Adipocyte (in vitro differentiated cells): Measurements from ENCODE around the gene MRPL44.
"Not testable (repeated sequence)": the region's sequence is repeated elsewhere in the genome, so short reads cannot be mapped to it uniquely, and the experiment has no call there.

Experiments
- DNase-seq: peaks from one replicate; pipeline ENCODE4 v3.0.0-alpha.2; 2015; ENCODE audit warnings: low read depth
- H3K27me3 ChIP-seq: replicated peaks from 2 replicates; pipeline ENCODE4 v1.7.0; 2013; ENCODE audit warnings: mild to moderate bottlenecking, low read length, moderate library complexity; ENCODE audit not compliant: control insufficient read depth, insufficient read depth
- H3K36me3 ChIP-seq: 2 replicates; pipeline ENCODE4 v1.7.0; 2013; ENCODE audit warnings: low read length, mild to moderate bottlenecking, moderate library complexity; ENCODE audit not compliant: control insufficient read depth, insufficient read depth, severe bottlenecking
- H3K4me1 ChIP-seq: 2 replicates; pipeline ENCODE4 v1.7.0; 2013; ENCODE audit warnings: mild to moderate bottlenecking, low read length, moderate library complexity; ENCODE audit not compliant: control insufficient read depth, insufficient read depth
- H3K4me3 ChIP-seq: 2 replicates; pipeline ENCODE4 v1.7.0; 2013; ENCODE audit warnings: mild to moderate bottlenecking, low read length, moderate library complexity
- H3K9ac ChIP-seq: 2 replicates; pipeline ENCODE4 v1.7.0; 2013; ENCODE audit warnings: mild to moderate bottlenecking, low read length, moderate library complexity
- H3K9me3 ChIP-seq: 2 replicates; pipeline ENCODE4 v1.7.0; 2013; ENCODE audit warnings: mild to moderate bottlenecking, low read length, moderate library complexity; ENCODE audit not compliant: control insufficient read depth

The MRPL44 gene

GRCh38 chr2:223939438-223939837, 17.8 kb upstream of the MRPL44 start:
- not testable (repeated sequence) for H3K27me3 ChIP-seq, H3K9me3 ChIP-seq, DNase-seq, H3K36me3 ChIP-seq, H3K9ac ChIP-seq, H3K4me3 ChIP-seq
- H3K4me1 ChIP-seq, result peaks cover 51% of the 10 kb centered on the region

GRCh38 chr2:223941579-223942277, 15.5 kb upstream of the MRPL44 start:
- Histone ChIP-seq H3K27me3 (no peaks in the 10 kb centered on the region), H3K36me3 (peaks cover 4% of the 10 kb centered on the region), H3K9me3 (no peaks in the 10 kb centered on the region), H3K4me1 (peaks cover 32% of the 10 kb centered on the region), H3K9ac (peak overlapping the region; percentile 64), H3K4me3 (peak overlapping the region; percentile 71)
- peak; percentile 78 for DNase-seq

GRCh38 chr2:223943135-223943534, 14.1 kb upstream of the MRPL44 start:
- H3K4me3 ChIP-seq, result peak overlapping the region; percentile 85
- no peaks in the 10 kb centered on the region for H3K27me3 ChIP-seq
- H3K36me3 ChIP-seq, result peaks cover 4% of the 10 kb centered on the region

GRCh38 chr2:223943561-223944008, 13.7 kb upstream of the MRPL44 start:
- Histone ChIP-seq H3K4me3 (peak overlapping the region; percentile 85), H3K9ac (peak overlapping the region; percentile 98), H3K27me3 (no peaks in the 10 kb centered on the region), H3K4me1 (peaks cover 23% of the 10 kb centered on the region), H3K9me3 (no peaks in the 10 kb centered on the region), H3K36me3 (peaks cover 4% of the 10 kb centered on the region)
- DNase-seq, result peak; percentile 69

More at GRCh38 chr2:223943135-223943534, 14.1 kb upstream of the MRPL44 start:
- Histone ChIP-seq H3K9ac (peak overlapping the region; percentile 98), H3K9me3 (no peaks in the 10 kb centered on the region), H3K4me1 (peaks cover 23% of the 10 kb centered on the region)
- no peak for DNase-seq

GRCh38 chr2:223944166-223944702, 13.0 kb upstream of the MRPL44 start:
- Histone ChIP-seq H3K4me3 (peak overlapping the region; percentile 85), H3K9ac (peak overlapping the region; percentile 98), H3K4me1 (peaks cover 19% of the 10 kb centered on the region), H3K36me3 (peaks cover 3% of the 10 kb centered on the region), H3K9me3 (no peaks in the 10 kb centered on the region), H3K27me3 (no peaks in the 10 kb centered on the region)
- peak; percentile 63 for DNase-seq

- Histone ChIP-seq H3K36me3 (no peaks in the 10 kb centered on the region), H3K4me3 (peak within 1 kb of the TSS; percentile 85), H3K9me3 (no peaks in the 10 kb centered on the region), H3K9ac (peak within 1 kb of the TSS; percentile 98), H3K27me3 (no peaks in the 10 kb centered on the region), H3K4me1 (peaks cover 16% of the 10 kb centered on the region)
- DNase-seq, result peak; percentile 95
Observed at GRCh38 chr2:223944703-223945531, 12.3 kb upstream of the MRPL44 start, which contains the start of gene WDFY1. Gene WDFY1, minus strand, starts transcription at chr2:223945335. Its CDS starts 51 bp downstream, at chr2:223945284.

- Histone ChIP-seq H3K9me3 (no peaks in the 10 kb centered on the region), H3K27me3 (no peaks in the 10 kb centered on the region), H3K4me1 (peaks cover 16% of the 10 kb centered on the region), H3K36me3 (no peaks in the 10 kb centered on the region), H3K9ac (peak overlapping the region; percentile 98), H3K4me3 (peak overlapping the region; percentile 85)
- no peak for DNase-seq
Observed at GRCh38 chr2:223945755-223946154, 11.5 kb upstream of the MRPL44 start.

- no peaks in the 10 kb centered on the region for H3K27me3 ChIP-seq
- no peak overlapping the region for H3K9ac ChIP-seq
- H3K9me3 ChIP-seq, result no peaks in the 10 kb centered on the region
- H3K4me3 ChIP-seq, result no peak overlapping the region
- H3K4me1 ChIP-seq, result peaks cover 7% of the 10 kb centered on the region
- no peak for DNase-seq
- no peaks in the 10 kb centered on the region for H3K36me3 ChIP-seq
Observed at GRCh38 chr2:223947711-223948205, 9.5 kb upstream of the MRPL44 start.

GRCh38 chr2:223949241-223949840, 7.9 kb upstream of the MRPL44 start:
- Histone ChIP-seq H3K4me3 (no peak overlapping the region), H3K9ac (no peak overlapping the region), H3K36me3 (no peaks in the 10 kb centered on the region), H3K4me1 (peaks cover 13% of the 10 kb centered on the region), H3K27me3 (no peaks in the 10 kb centered on the region), H3K9me3 (no peaks in the 10 kb centered on the region)
- DNase-seq, result no peak

- DNase-seq, result no peak
- no peak overlapping the region for H3K9ac ChIP-seq
- H3K36me3 ChIP-seq, result no peaks in the 10 kb centered on the region
- no peaks in the 10 kb centered on the region for H3K9me3 ChIP-seq
- H3K4me1 ChIP-seq, result peaks cover 13% of the 10 kb centered on the region
- H3K27me3 ChIP-seq, result no peaks in the 10 kb centered on the region
- no peak overlapping the region for H3K4me3 ChIP-seq
Observed at GRCh38 chr2:223950448-223951347, 6.6 kb upstream of the MRPL44 start.
